Endometrial microvascular endothelial cells (primary cell): ENCODE results near the gene EMD. TPM values are rescaled to one million over a fixed set of nuclear protein-coding genes. Genes with fewer than 3 reads are reported as not detected.

ENCODE experiments used
- in situ Hi-C: cut with HindIII; loops from 2 replicates; pipeline ENCODE4 v1.10.0; 2017; ENCODE audit warnings: low sequenced_read_pairs, low pct_unique_long_range_greater_than_20kb; ENCODE audit errors: inconsistent ontology term
- total RNA-seq: library from RNA; depleted of rRNA; stranded (reverse); fragments of >200 nt; gene quantifications from one replicate; pipeline ENCODE4 v1.2.3, GENCODE V29; 2015; ENCODE audit errors: inconsistent ontology term

EMD gene
- total RNA-seq, 1 donor from 2014 or later: 67.0 TPM

- in situ Hi-C loops: no loop called here
Measured at GRCh38 chrX:154403192-154403591, 24.1 kb downstream of the EMD start.

GRCh38 chrX:154403858-154404257 lies 24.8 kb downstream of the EMD start:
- in situ Hi-C loops: no loop called here

GRCh38 chrX:154404625-154405192 lies 25.6 kb downstream of the EMD start:
- in situ Hi-C loops: no loop called here

- in situ Hi-C loops: no loop called here
Measured at GRCh38 chrX:154408659-154409221, 29.6 kb downstream of the EMD start.

GRCh38 chrX:154409222-154409871 lies 30.3 kb downstream of the EMD start, which contains the start of gene DNASE1L1:
DNASE1L1 (minus strand) TSS chrX:154409254; CDS start chrX:154405568, 3,686 bp downstream.
- in situ Hi-C loops: no loop called here

DNA sequence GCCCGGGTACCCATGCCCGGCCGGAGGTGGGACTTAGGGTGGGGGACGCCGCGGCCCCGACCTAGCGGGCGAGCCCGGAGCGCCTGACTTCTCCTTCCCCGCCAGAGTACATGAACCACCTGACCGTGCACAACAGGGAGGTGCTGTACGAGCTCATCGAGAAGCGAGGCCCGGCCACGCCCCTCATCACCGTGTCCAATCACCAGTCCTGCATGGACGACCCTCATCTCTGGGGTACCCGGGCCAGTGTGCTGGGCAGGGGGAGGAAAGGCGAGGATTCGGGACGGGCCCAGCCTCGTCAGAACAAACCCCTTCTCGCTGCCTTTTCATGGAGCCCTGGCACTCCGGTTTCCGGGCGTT lies 32.9 kb downstream of the EMD start:
- in situ Hi-C loops: no loop called here

DNA sequence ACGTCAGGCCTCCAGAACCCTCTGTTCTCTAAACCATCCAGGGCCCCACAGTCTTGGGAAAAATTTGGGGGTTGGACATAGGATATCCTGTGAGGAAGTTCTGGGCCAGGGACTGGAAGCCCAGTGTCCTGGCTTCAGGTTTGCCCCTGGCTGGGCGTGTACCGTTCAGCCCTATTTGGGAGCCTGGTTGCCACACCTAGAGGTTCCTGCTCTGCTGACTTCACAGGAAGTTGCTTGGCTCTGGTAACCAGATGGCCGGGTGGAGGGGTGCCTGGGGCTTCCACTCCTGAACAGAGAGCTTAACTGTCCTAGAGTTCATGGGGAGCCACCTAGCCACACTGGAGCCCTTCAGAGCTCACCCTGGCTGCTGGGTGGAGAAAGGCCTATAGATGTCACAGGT lies 33.4 kb downstream of the EMD start:
- in situ Hi-C loops: no loop called here

DNA sequence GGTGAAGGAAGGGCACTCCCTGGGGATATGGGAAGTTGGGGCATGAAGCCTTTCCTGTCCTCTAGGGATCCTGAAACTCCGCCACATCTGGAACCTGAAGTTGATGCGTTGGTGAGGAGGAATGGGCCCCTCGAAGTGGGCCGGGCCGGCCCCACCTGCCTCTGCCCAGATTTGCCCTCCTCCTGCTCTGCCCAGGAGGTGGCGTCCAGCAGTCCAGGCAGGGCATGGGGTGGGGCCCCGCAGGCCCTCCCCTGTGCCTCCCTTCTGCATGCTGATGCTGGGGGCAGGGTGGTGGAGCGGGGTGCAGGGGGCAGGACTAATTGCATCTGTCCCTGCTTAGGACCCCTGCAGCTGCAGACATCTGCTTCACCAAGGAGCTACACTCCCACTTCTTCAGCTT lies 34.0 kb downstream of the EMD start:
- in situ Hi-C loops: no loop called here

DNA sequence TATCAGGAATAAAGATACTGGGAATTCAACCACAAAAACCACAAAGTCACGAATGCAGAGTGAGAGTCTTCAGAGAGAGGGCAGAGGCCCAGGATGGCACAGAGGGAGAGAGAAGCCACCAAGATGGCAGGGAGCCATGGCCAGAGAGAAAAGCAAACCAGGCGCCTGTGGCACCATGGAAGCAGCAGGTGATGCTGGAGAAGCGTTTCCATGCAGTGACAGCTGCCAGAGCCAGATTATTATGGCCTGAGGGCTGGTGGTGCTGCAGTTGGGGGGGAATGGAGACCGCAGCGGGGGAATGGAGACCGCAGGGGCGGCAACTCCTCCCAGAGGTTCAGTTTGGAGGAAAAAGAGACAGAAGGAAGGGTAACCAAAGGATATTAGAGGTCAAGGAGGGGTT lies 38.1 kb downstream of the EMD start:
- in situ Hi-C loops: no loop called here

DNA sequence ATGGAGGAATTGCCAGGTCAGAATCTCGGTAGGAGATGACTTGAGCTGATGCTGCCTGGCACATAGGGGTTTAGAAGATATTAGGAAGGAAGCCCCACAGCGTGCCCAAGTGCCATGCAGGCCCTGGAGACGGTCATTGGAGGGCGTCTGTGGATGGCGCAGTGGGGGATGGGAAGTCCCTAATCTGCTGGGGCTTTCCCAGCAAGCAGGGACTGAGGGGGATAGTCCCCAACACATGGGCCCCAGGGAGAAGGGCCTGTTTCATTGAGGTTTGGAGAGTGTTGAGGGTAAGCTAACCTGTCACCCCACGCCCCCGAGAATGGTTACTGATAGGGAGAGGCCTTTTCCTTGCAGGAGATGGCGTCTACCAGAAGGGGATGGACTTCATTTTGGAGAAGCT lies 40.1 kb downstream of the EMD start:
- in situ Hi-C loops: no loop called here

DNA sequence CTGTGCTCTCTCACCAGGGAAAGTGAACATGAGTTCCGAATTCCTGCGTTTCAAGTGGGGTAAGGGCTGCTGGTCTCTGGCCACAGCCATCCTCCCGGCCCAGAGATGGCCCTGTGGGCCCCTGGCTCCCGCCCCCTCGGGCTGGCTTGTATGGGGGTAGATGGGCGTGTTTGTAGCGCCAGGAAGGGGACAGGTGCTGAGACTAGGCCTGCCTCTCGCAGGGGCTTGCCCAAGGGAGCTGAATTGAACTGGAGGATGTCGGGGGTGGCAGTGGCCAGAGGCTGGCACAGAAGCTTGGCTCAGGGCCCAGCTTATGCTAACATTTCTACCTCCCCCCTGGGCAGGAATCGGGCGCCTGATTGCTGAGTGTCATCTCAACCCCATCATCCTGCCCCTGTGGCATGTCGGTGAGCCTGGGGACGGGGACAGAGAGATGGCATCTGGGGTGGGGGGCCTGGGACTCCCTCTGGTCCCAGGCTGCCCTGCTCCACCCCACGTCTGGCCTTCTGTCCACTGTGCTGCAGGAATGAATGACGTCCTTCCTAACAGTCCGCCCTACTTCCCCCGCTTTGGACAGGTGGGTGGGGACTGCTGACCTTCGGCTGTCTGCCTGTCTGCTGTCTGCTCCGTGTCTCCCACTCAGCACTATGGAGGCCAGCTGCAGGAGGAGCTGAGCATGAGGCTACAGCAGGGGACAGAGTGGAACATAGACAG lies 40.8 kb downstream of the EMD start:
- in situ Hi-C loops: no loop called here

GRCh38 chrX:154420402-154420756 lies 41.3 kb downstream of the EMD start:
- in situ Hi-C loops: no loop called here

- in situ Hi-C loops: no loop called here
Measured at GRCh38 chrX:154426916-154427770, 48.0 kb downstream of the EMD start.

DNA sequence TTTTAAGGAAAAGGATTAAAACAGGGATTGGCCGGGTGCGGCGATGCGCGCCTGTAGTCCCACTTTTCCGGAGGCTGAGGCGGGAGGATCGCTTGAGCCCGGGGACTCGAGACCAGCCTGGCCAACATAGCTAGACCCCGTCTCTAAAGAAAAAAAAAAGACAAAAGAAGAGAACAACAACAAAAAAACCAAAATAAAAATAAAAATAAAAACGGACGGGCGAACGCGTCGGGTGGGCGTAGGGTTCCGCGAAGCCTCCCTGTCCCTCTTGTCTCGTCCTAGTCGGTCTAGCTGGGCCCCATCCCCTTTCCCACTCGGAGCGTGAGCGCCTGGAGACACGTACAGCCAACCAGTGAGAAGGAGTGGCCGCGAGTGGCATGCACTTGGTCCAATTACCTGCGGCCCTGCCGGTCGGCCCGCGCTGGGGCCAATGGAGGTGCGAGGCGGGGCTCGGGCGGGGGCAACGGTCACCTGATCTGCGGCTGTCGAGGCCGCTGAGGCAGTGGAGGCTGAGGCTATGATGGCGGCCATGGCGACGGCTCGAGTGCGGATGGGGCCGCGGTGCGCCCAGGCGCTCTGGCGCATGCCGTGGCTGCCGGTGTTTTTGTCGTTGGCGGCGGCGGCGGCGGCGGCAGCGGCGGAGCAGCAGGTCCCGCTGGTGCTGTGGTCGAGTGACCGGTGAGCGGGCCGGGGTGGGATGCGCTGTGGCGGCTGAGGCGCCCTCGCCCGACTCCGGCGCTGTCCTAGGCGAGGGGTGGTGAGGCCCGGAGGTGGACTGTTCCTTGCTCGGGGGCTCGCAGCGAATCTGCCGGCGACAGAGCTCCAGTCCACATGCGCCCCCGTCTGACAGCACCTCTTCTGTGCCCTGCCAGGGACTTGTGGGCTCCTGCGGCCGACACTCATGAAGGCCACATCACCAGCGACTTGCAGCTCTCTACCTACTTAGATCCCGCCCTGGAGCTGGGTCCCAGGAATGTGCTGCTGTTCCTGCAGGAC lies 49.4 kb downstream of the EMD start, which contains the start of gene ATP6AP1:
ATP6AP1 (plus strand) TSS at position 502 of the 996 bp plus-strand sequence; CDS start at position 518, 16 bp downstream.
- in situ Hi-C loops: no loop called here

- in situ Hi-C loops: no loop called here
Measured at GRCh38 chrX:154429711-154430110, 50.6 kb downstream of the EMD start.

DNA sequence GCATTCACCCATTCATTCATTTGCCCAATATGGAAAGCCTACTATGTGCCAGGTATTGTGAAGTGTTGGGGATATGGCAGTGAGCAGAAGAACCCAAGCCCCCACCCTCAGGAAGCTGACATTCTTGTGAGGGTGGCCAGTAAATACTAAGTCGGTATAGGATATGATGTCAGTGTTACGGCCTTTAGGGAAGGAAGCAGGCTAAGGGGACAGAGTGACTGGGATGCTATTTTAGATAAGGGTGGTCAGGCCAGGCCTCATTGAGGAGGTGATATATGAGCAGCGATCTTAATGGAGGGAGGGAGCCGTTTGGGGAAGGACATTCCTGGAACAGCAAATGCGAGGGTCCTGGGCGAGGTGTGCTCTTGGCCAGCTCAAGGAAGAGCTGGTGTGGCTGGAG lies 51.4 kb downstream of the EMD start:
- in situ Hi-C loops: no loop called here

GRCh38 chrX:154430916-154431315 lies 51.8 kb downstream of the EMD start:
- in situ Hi-C loops: no loop called here
